ENCODE results near the gene KCNQ5. TPM values are rescaled to one million over a fixed set of nuclear protein-coding genes. Genes with fewer than 3 reads are reported as not detected.

KCNQ5 gene
- total RNA-seq, 1 experiment from 2014 or later: 17.8 TPM

DNA sequence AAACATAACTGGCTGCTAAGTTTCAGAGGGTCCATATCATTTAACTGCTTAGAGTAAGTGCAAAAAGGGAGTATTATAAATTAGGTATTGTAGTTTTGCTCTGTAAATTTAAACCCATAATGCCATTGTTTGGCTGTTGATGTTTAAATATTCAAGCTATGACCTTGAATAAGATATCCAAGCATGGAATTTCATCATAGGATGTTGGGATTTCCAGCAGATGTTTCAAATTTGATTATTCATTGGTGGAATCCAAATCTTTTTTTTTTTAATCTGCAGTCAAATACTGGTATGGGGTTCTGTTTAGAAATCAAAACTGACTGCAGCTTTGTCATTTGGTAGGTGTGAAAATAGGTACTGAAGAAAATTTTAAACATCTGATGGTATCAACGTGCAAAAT, 442.4 kb downstream of the KCNQ5 start:
- no peak overlapping the region for H3K27ac ChIP-seq (ENCODE audit: low read depth, low read length, poor library complexity, severe bottlenecking)
- H3K9me3 ChIP-seq (ENCODE audit: low read depth, low read length, poor library complexity, severe bottlenecking): no peaks in the 10 kb centered on the region
- intact Hi-C loops (cut with micrococcal nuclease; ENCODE audit: unreplicated experiment): no loop called here
- CTCF ChIA-PET: no interaction called here
- H3K4me1 ChIP-seq (ENCODE audit: insufficient read depth, low read length, poor library complexity, severe bottlenecking): peaks cover 20% of the 10 kb centered on the region
- no peak overlapping the region for H3K4me3 ChIP-seq (ENCODE audit: low read depth, low read length, poor library complexity, severe bottlenecking)
- no TSS peak for BruUV-seq (replicated peaks)
- DNase-seq (ENCODE audit: low spot score): no peak
- H3K27me3 ChIP-seq (replicated peaks; ENCODE audit: insufficient read depth, low read depth, low read length, poor library complexity): no peaks in the 10 kb centered on the region
- POLR2A ChIA-PET (ENCODE audit: low non-redundant PET): no interaction called here
- TF ChIP-seq EZH2 (IDR thresholded peaks at IDR 0.05; ENCODE audit: borderline replicate concordance, low read depth, low read length, poor library complexity, severe bottlenecking): no peak
- TF ChIP-seq, protein P1, sequence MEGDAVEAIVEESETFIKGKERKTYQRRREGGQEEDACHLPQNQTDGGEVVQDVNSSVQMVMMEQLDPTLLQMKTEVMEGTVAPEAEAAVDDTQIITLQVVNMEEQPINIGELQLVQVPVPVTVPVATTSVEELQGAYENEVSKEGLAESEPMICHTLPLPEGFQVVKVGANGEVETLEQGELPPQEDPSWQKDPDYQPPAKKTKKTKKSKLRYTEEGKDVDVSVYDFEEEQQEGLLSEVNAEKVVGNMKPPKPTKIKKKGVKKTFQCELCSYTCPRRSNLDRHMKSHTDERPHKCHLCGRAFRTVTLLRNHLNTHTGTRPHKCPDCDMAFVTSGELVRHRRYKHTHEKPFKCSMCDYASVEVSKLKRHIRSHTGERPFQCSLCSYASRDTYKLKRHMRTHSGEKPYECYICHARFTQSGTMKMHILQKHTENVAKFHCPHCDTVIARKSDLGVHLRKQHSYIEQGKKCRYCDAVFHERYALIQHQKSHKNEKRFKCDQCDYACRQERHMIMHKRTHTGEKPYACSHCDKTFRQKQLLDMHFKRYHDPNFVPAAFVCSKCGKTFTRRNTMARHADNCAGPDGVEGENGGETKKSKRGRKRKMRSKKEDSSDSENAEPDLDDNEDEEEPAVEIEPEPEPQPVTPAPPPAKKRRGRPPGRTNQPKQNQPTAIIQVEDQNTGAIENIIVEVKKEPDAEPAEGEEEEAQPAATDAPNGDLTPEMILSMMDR (conservative IDR thresholded peaks at IDR 0.05; ENCODE audit: low read depth, low read length): no peak
- no peaks in the 10 kb centered on the region for H3K36me3 ChIP-seq (ENCODE audit: insufficient read depth, low read length, poor library complexity, severe bottlenecking)

DNA sequence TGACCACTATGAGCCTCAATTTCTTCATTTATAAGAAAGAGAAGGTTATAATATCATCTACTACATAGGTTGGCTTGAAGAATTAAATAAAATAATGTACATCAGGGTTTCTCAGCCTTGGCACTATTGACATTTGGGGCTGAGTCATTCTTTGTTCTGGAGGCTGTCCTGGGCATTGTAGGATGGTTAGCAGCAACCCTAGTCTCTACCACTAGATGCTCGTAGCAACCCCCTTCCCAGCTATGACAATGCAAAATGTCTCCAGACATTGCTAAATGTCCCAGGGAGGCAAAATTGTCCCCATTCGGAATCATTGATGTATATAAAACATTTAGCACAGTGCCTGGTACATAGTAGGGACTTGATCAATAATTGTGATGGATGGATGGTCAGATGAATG, 451.4 kb downstream of the KCNQ5 start:
- POLR2A ChIA-PET (ENCODE audit: low non-redundant PET): interaction anchor here (0.6 kb wide), 1 partner anchor 418 kb away, joined by 5 read pairs; no protein-coding TSS in a partner anchor
- Histone ChIP-seq H3K4me1 (ENCODE audit: insufficient read depth, low read length, poor library complexity, severe bottlenecking) (peaks cover 13% of the 10 kb centered on the region), H3K4me3 (ENCODE audit: low read depth, low read length, poor library complexity, severe bottlenecking) (no peak overlapping the region), H3K27ac (ENCODE audit: low read depth, low read length, poor library complexity, severe bottlenecking) (no peak overlapping the region), H3K27me3 (replicated peaks; ENCODE audit: insufficient read depth, low read depth, low read length, poor library complexity) (no peaks in the 10 kb centered on the region), H3K36me3 (ENCODE audit: insufficient read depth, low read length, poor library complexity, severe bottlenecking) (no peaks in the 10 kb centered on the region), H3K9me3 (ENCODE audit: low read depth, low read length, poor library complexity, severe bottlenecking) (no peaks in the 10 kb centered on the region)
- intact Hi-C loops (cut with micrococcal nuclease; ENCODE audit: unreplicated experiment): no loop called here
- no peak for DNase-seq (ENCODE audit: low spot score)
- no peak for TF ChIP-seq EZH2 (IDR thresholded peaks at IDR 0.05; ENCODE audit: borderline replicate concordance, low read depth, low read length, poor library complexity, severe bottlenecking)
- TF ChIP-seq, protein P1 (conservative IDR thresholded peaks at IDR 0.05; ENCODE audit: low read depth, low read length): no peak
- no TSS peak for BruUV-seq (replicated peaks)
- CTCF ChIA-PET: no interaction called here

DNA sequence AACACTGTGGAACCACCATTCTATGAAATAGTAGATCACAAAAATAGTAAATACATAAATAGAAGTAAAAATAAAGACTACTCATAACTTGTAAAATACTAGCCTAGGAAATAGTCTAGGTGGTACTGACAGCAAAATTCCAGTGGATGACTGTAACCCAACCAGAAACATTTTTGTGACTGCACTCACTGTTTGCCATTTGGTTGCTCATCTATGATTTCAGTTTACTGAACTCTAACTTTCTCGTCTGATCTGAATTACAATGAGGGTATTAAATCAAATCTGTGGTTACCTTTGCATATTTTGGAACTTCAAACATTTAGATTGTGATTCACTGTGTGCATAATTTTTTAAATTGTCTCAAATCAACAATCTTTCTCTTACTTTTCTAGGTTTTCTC, 452.3 kb downstream of the KCNQ5 start:
- Histone ChIP-seq H3K27ac (ENCODE audit: low read depth, low read length, poor library complexity, severe bottlenecking) (no peak overlapping the region), H3K9me3 (ENCODE audit: low read depth, low read length, poor library complexity, severe bottlenecking) (no peaks in the 10 kb centered on the region), H3K27me3 (replicated peaks; ENCODE audit: insufficient read depth, low read depth, low read length, poor library complexity) (no peaks in the 10 kb centered on the region), H3K4me3 (ENCODE audit: low read depth, low read length, poor library complexity, severe bottlenecking) (no peak overlapping the region), H3K36me3 (ENCODE audit: insufficient read depth, low read length, poor library complexity, severe bottlenecking) (no peaks in the 10 kb centered on the region), H3K4me1 (ENCODE audit: insufficient read depth, low read length, poor library complexity, severe bottlenecking) (peaks cover 17% of the 10 kb centered on the region)
- DNase-seq (ENCODE audit: low spot score): no peak
- no TSS peak for BruUV-seq (replicated peaks)
- ChIA-PET CTCF (no interaction called here), POLR2A (ENCODE audit: low non-redundant PET) (no interaction called here)
- intact Hi-C loops (cut with micrococcal nuclease; ENCODE audit: unreplicated experiment): no loop called here
- no peak for TF ChIP-seq EZH2 (IDR thresholded peaks at IDR 0.05; ENCODE audit: borderline replicate concordance, low read depth, low read length, poor library complexity, severe bottlenecking)

DNA sequence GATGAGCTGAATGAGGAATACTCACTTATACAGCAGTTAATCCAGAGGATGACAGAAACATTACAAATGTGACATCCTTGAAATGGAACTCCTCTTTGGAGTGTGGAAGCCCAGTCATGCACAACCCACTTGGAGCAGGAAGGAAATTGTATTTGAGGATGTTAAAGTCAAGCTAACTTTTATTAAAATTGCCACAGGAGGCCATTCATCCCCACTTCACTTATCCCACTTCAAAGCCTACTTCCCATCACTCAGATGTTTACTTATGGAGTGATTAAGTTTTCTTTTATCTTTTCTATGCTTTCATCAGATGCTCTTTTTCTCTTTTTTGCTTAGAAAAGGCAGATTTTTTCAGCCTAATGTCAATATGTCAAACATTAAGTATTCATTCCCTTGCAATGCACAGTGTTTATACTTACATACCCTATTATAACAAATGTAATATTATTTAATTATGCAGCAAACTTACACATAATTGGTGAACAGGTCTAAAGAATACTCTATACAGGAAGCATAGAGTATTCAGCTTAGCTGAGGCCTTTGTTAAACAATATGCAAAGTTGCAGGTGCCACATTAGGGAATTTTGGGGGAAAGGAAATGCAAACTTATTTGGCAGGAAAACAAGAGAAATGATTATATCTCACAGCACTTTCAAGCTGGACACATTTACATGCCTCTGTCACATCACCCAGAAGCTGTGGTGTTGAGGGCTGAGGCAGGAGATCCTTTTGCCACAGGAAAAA, 454.5 kb downstream of the KCNQ5 start:
- Histone ChIP-seq H3K36me3 (ENCODE audit: insufficient read depth, low read length, poor library complexity, severe bottlenecking) (no peaks in the 10 kb centered on the region), H3K27ac (ENCODE audit: low read depth, low read length, poor library complexity, severe bottlenecking) (no peak overlapping the region), H3K9me3 (ENCODE audit: low read depth, low read length, poor library complexity, severe bottlenecking) (no peaks in the 10 kb centered on the region), H3K27me3 (replicated peaks; ENCODE audit: insufficient read depth, low read depth, low read length, poor library complexity) (no peaks in the 10 kb centered on the region), H3K4me3 (ENCODE audit: low read depth, low read length, poor library complexity, severe bottlenecking) (no peak overlapping the region), H3K4me1 (ENCODE audit: insufficient read depth, low read length, poor library complexity, severe bottlenecking) (peaks cover 22% of the 10 kb centered on the region)
- ChIA-PET CTCF (no interaction called here), POLR2A (ENCODE audit: low non-redundant PET) (no interaction called here)
- no TSS peak for BruUV-seq (replicated peaks)
- peak; percentile 75 for DNase-seq (ENCODE audit: low spot score)
- intact Hi-C loops (cut with micrococcal nuclease; ENCODE audit: unreplicated experiment): no loop called here
- TF ChIP-seq EZH2 (IDR thresholded peaks at IDR 0.05; ENCODE audit: borderline replicate concordance, low read depth, low read length, poor library complexity, severe bottlenecking): no peak
- TF ChIP-seq, protein P1 (conservative IDR thresholded peaks at IDR 0.05; ENCODE audit: low read depth, low read length): no peak
